IMR-90 (cell line): ENCODE measurements around the gene EIF2B4. TPM values are rescaled to one million over a fixed set of nuclear protein-coding genes. Genes with fewer than 3 reads are reported as not detected.
A peak's percentile ranks its signal among the peaks of the same experiment; 100 is the strongest.

Experiments
- ATAC-seq: fragments of 200-7000 bp; cut with Tn5 transposase; 2 replicates; pipeline ENCODE4 v1.9.1; 2020; ENCODE audit warnings: low read depth, mild to moderate bottlenecking, moderate library complexity
- BruUV-seq: library from RNA; stranded (reverse); fragments of 400-500 nt; replicated peaks from 2 replicates; lab custom pipeline; 2021; lab: Mats Ljungman, UMichigan
- CTCF ChIA-PET: fragments of 300-600 bp; formaldehyde crosslinking; extraction: SDS; loops from one replicate; lab custom pipeline; 2021; ENCODE audit warnings: antibody characterized with exemption; lab: Yijun Ruan, JAX
- POLR2A ChIA-PET: fragments of 300-600 bp; sonication (Branson Sonifier 250); formaldehyde crosslinking; loops from one replicate; lab custom pipeline; 2022; ENCODE audit warnings: antibody characterized with exemption; ENCODE audit not compliant: unreplicated experiment; lab: Charles Lee
- DNase-seq: peaks from one replicate; pipeline ENCODE4 v3.0.0; 2013
- H2AFZ ChIP-seq: replicated peaks from 2 replicates; pipeline ENCODE3; 2013; ENCODE audit warnings: low read length, mild to moderate bottlenecking; ENCODE audit not compliant: poor library complexity
- H2AK5ac ChIP-seq: 2 replicates; pipeline ENCODE4 v1.6.1; 2013; ENCODE audit warnings: low read depth, low read length, inconsistent platforms
- H2AK9ac ChIP-seq: replicated peaks from 2 replicates; pipeline ENCODE3; 2013; ENCODE audit warnings: mild to moderate bottlenecking, low read depth, low read length, moderate library complexity; ENCODE audit not compliant: poor library complexity
- H2BK120ac ChIP-seq: 2 replicates; pipeline ENCODE4 v1.6.1; 2013; ENCODE audit warnings: low read depth, low read length, inconsistent platforms
- H2BK15ac ChIP-seq: 3 replicates; pipeline ENCODE4 v1.6.1; 2013; ENCODE audit warnings: low read depth, low read length, inconsistent platforms
- H2BK20ac ChIP-seq: 2 replicates; pipeline ENCODE4 v1.6.1; 2013; ENCODE audit warnings: low read depth, mild to moderate bottlenecking, inconsistent platforms, low read length, moderate library complexity
- H2BK5ac ChIP-seq: 2 replicates; pipeline ENCODE4 v1.6.1; 2013; ENCODE audit warnings: mild to moderate bottlenecking, low read depth, low read length, inconsistent platforms; ENCODE audit not compliant: poor library complexity, severe bottlenecking
- H3K14ac ChIP-seq: replicated peaks from 2 replicates; pipeline ENCODE4 v1.6.1; 2013; ENCODE audit warnings: low read depth, low read length, inconsistent platforms
- H3K18ac ChIP-seq: 2 replicates; pipeline ENCODE4 v1.6.1; 2013; ENCODE audit warnings: low read depth, low read length, control low read depth
- H3K23ac ChIP-seq: 2 replicates; pipeline ENCODE4 v1.6.1; 2013; ENCODE audit warnings: low read depth, low read length, inconsistent platforms
- H3K27ac ChIP-seq: 2 replicates; pipeline ENCODE4 v1.5.1; 2013; ENCODE audit warnings: mild to moderate bottlenecking, control low read depth, low read length; ENCODE audit not compliant: insufficient read depth
- H3K27me3 ChIP-seq: 2 replicates; pipeline ENCODE4 v1.6.1; 2013; ENCODE audit warnings: low read length; ENCODE audit not compliant: control insufficient read depth, insufficient read depth
- H3K36me3 ChIP-seq: 2 replicates; pipeline ENCODE4 v1.6.1; 2013; ENCODE audit warnings: low read length, mixed read lengths; ENCODE audit not compliant: control insufficient read depth, insufficient read depth
- H3K4ac ChIP-seq: 2 replicates; pipeline ENCODE4 v1.6.1; 2013; ENCODE audit warnings: low read depth, low read length, inconsistent platforms
- H3K4me1 ChIP-seq: 2 replicates; pipeline ENCODE4 v1.6.1; 2013; ENCODE audit warnings: low read length, mixed read lengths; ENCODE audit not compliant: control insufficient read depth, insufficient read depth
- H3K4me2 ChIP-seq: 2 replicates; pipeline ENCODE4 v1.6.1; 2013; ENCODE audit warnings: low read depth, mild to moderate bottlenecking, control low read depth, low read length, moderate library complexity
- H3K4me3 ChIP-seq: 2 replicates; pipeline ENCODE4 v1.5.1; 2013; ENCODE audit warnings: low read depth, mild to moderate bottlenecking, control low read depth, low read length, moderate library complexity; ENCODE audit not compliant: insufficient read depth
- H3K56ac ChIP-seq: 2 replicates; pipeline ENCODE4 v1.6.1; 2013; ENCODE audit warnings: low read length, inconsistent platforms; ENCODE audit not compliant: insufficient read depth; ENCODE audit errors: extremely low read depth
- H3K79me1 ChIP-seq, 2 experiments: 2 replicates each; pipeline ENCODE4 v1.6.1; 2013; ENCODE audit warnings: low read length in 2 of 2, inconsistent platforms in 1 of 2, low read depth in 1 of 2
- H3K9ac ChIP-seq: 2 replicates; pipeline ENCODE4 v1.6.1; 2013; ENCODE audit warnings: low read depth, low read length, control low read depth
- H3K9me1 ChIP-seq: 2 replicates; pipeline ENCODE4 v1.6.1; 2013; ENCODE audit warnings: low read length, inconsistent platforms; ENCODE audit not compliant: insufficient read depth
- H3K9me3 ChIP-seq: 2 replicates; pipeline ENCODE4 v1.6.1; 2013; ENCODE audit warnings: low read length; ENCODE audit not compliant: control insufficient read depth, insufficient read depth
- H4K20me1 ChIP-seq: 2 replicates; pipeline ENCODE4 v1.6.1; 2013; ENCODE audit warnings: low read length, inconsistent platforms; ENCODE audit not compliant: insufficient read depth
- H4K5ac ChIP-seq: 2 replicates; pipeline ENCODE4 v1.6.1; 2013; ENCODE audit warnings: mild to moderate bottlenecking, low read depth, low read length, control low read depth
- H4K8ac ChIP-seq, 2 experiments: 2 replicates each; pipeline ENCODE4 v1.6.1; 2013; ENCODE audit warnings: low read depth in 2 of 2, low read length in 2 of 2, control low read depth in 1 of 2, inconsistent platforms in 1 of 2
- H4K91ac ChIP-seq: 2 replicates; pipeline ENCODE4 v1.6.1; 2013; ENCODE audit warnings: low read depth, low read length, inconsistent platforms; ENCODE audit not compliant: insufficient read depth
- BHLHE40 ChIP-seq: fragments of 150-350 bp; IDR thresholded peaks from 2 replicates; pipeline ENCODE4 v1.6.1; 2016; ENCODE audit warnings: mild to moderate bottlenecking, low read depth, low read length
- CEBPB ChIP-seq: IDR thresholded peaks from 2 replicates; pipeline ENCODE4 v1.6.1; 2012; ENCODE audit warnings: low read depth, low read length, improper control_type of control experiment
- CTCF ChIP-seq: conservative IDR thresholded peaks from 2 replicates; pipeline ENCODE4 v1.5.1; 2012; ENCODE audit warnings: mild to moderate bottlenecking, low read depth, low read length, improper control_type of control experiment
- ELK1 ChIP-seq: fragments of 150-350 bp; IDR thresholded peaks from 2 replicates; pipeline ENCODE4 v1.6.1; 2016; ENCODE audit warnings: low read depth, mild to moderate bottlenecking, low read length, moderate library complexity, borderline replicate concordance
- MAFK ChIP-seq: IDR thresholded peaks from 2 replicates; pipeline ENCODE4 v1.6.1; 2012; ENCODE audit warnings: low read depth, low read length, improper control_type of control experiment
- MAZ ChIP-seq: IDR thresholded peaks from 2 replicates; pipeline ENCODE4 v1.6.1; 2012; ENCODE audit warnings: low read depth, mild to moderate bottlenecking, low read length, improper control_type of control experiment, moderate library complexity, borderline replicate concordance
- NFE2L2 ChIP-seq: fragments of 150-350 bp; IDR thresholded peaks from 2 replicates; pipeline ENCODE4 v1.6.1; 2016; ENCODE audit warnings: low read depth, mild to moderate bottlenecking, low read length
- POLR2A ChIP-seq: IDR thresholded peaks from 2 replicates; pipeline ENCODE4 v1.6.1; 2012; ENCODE audit warnings: mild to moderate bottlenecking, low read depth, low read length
- RCOR1 ChIP-seq: IDR thresholded peaks from 2 replicates; pipeline ENCODE4 v1.6.1; 2012; ENCODE audit warnings: mild to moderate bottlenecking, low read length, improper control_type of control experiment; ENCODE audit not compliant: insufficient replicate concordance
- SMC3 ChIP-seq: fragments of 150-350 bp; IDR thresholded peaks from 2 replicates; pipeline ENCODE4 v1.6.1; 2016; ENCODE audit warnings: low read depth, mild to moderate bottlenecking, antibody characterized with exemption, low read length, moderate library complexity
- WGBS, 2 experiments: methylation state at CpG; one replicate each; pipeline versions ENCODE4 v1.1.5 to v1.1.7; 2013; ENCODE audit warnings: missing lambda C conversion rate in 2 of 2; ENCODE audit not compliant: insufficient read length in 1 of 2; ENCODE audit errors: extremely low coverage in 2 of 2; 5-methylcytosine and 5-hydroxymethylcytosine counted together
- dilution Hi-C: fragments of 300-500 bp; cut with HindIII; formaldehyde crosslinking; loops from one replicate; pipeline ENCODE4 v1.14.3; 2018; ENCODE audit warnings: low sequenced_read_pairs; ENCODE audit not compliant: unreplicated experiment
- in situ Hi-C: fragments of 300-500 bp; cut with MboI; formaldehyde crosslinking; loops from 3 replicates; pipeline ENCODE4 v1.14.3; 2019; ENCODE audit warnings: low sequenced_read_pairs, inconsistent platforms, mixed read lengths
- intact Hi-C: fragments of 100-400 bp; cut with micrococcal nuclease; formaldehyde crosslinking; loops from 2 replicates; pipeline ENCODE4 v1.10.0; 2022
- polyA plus RNA-seq, 3 experiments: library from polyadenylated mRNA; depleted of rRNA; stranded (reverse); fragments of >200 nt; gene quantifications; 2 replicates each; pipeline ENCODE4 v1.2.3, GENCODE V29; 2012; ENCODE audit warnings: low replicate concordance in 1 of 3
- total RNA-seq: library from RNA; depleted of rRNA; stranded (reverse); fragments of >200 nt; gene quantifications from 2 replicates; pipeline ENCODE4 v1.2.3, GENCODE V29; 2012

Gene EIF2B4
- total and polyA plus RNA-seq, 2 of the 4 experiments (the other 2 are of a cell fraction): 40.3 to 47.9 TPM

- no peak for TF ChIP-seq RCOR1
These were observed 7.3 kb downstream of the EIF2B4 start (continued) for GRCh38 chr2:27362678-27363420.

- ChIA-PET POLR2A (interaction anchor here (0.7 to 1.6 kb wide), 3 partner anchors 12 to 202 kb away, joined by 3 to 5 read pairs (median 4); partner anchors contain the start of gene ZNF513), CTCF (no interaction called here)
- intact Hi-C loops (loop anchor here (5.0 kb wide), 1 partner anchor 34 kb away; the partner anchor contains the start of gene MPV17), dilution Hi-C loops (no loop called here), in situ Hi-C loops (no loop called here)
- Histone ChIP-seq H3K4me3 (peak within 1 kb of the TSS; percentile 88), H2AK9ac (peak within 1 kb of the TSS; percentile 96), H4K20me1 (no peaks in the 10 kb centered on the region; the same call in 1 of the 2 replicates), H3K4me2 (peak within 1 kb of the TSS; percentile 93), H4K8ac (peak within 1 kb of the TSS; percentile 73 to 98), H2BK5ac (peak within 1 kb of the TSS; percentile 91), H2AK5ac (peak within 1 kb of the TSS; percentile 94), H3K79me1 (peaks cover 18 to 42% of the 10 kb centered on the region in 2 experiments), H3K56ac (peak within 1 kb of the TSS; percentile 81), H3K9ac (peak within 1 kb of the TSS; percentile 96), H3K14ac (peak within 1 kb of the TSS; percentile 89), H3K4me1 (peaks cover 8% of the 10 kb centered on the region), H2AFZ (peak within 1 kb of the TSS; percentile 98), H3K27me3 (no peaks in the 10 kb centered on the region), H3K18ac (peak within 1 kb of the TSS; percentile 40), H3K36me3 (no peaks in the 10 kb centered on the region), H4K91ac (peak within 1 kb of the TSS; percentile 93), H3K23ac (peak within 1 kb of the TSS; percentile 94), H3K9me1 (no peaks in the 10 kb centered on the region; the same call in 1 of the 2 replicates), H2BK15ac (no peak within 1 kb of the TSS), H4K5ac (peak within 1 kb of the TSS; percentile 90), H3K9me3 (no peaks in the 10 kb centered on the region), H3K27ac (peak within 1 kb of the TSS; percentile 95), H2BK20ac (0 out of 2 replicates have a peak within 1 kb of the TSS, but pooled peaks have one; percentile 60), H2BK120ac (peak within 1 kb of the TSS; percentile 89), H3K4ac (peak within 1 kb of the TSS; percentile 95)
- no TSS peak for BruUV-seq
- peak; percentile 92 for ATAC-seq
- peak; percentile 97 for DNase-seq
- WGBS, 2 experiments: 0% methylated on average over 47 of the region's 67 CpGs; no CpG with 5 or more reads in 1 of the 2 experiments
- TF ChIP-seq CTCF (0 out of 2 replicates have a peak, but pooled peaks have one; percentile 0), POLR2A (0 out of 2 replicates have a peak, but pooled peaks have one; percentile 91), MAZ (peak; percentile 97), BHLHE40 (no peak), CEBPB (peak; percentile 84), NFE2L2 (no peak), SMC3 (no peak), ELK1 (no peak), MAFK (no peak)
These were observed 13.6 kb downstream of the EIF2B4 start, which contains the start of gene GTF3C2 for GRCh38 chr2:27356382-27357181. TSS of gene GTF3C2 (minus strand) at chr2:27356764. CDS start at chr2:27343554, 13,210 bp downstream.
